ENCODE results near the gene DGUOK. TPM values are rescaled to one million over a fixed set of nuclear protein-coding genes. Genes with fewer than 3 reads are reported as not detected.

Gene DGUOK
- polyA plus RNA-seq, 4 donors = 62.1 to 73.4 (median 65.1) TPM

DNA sequence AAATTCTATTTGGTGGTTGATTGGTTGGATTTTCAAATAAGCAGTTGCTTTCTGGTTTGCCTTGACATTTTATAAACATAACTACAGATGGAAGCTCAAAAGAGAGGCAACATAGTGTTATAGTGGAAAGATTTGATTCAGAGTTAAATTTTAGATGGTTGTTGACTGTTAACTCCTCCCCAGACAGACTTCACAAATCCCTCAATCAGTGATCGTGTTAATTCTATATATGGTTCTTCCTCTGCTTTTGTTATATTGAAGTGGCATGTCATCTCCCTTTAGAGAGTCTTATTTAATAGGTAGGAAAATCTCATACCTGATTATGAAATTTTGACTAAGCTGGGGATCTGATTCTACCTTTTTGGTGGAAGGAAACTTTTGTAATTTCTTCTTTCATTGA, 19.5 kb downstream of the DGUOK start:
- DNase-seq (ENCODE audit: low read depth in 4 of 4, low spot score in 2 of 4) = no peak

DNA sequence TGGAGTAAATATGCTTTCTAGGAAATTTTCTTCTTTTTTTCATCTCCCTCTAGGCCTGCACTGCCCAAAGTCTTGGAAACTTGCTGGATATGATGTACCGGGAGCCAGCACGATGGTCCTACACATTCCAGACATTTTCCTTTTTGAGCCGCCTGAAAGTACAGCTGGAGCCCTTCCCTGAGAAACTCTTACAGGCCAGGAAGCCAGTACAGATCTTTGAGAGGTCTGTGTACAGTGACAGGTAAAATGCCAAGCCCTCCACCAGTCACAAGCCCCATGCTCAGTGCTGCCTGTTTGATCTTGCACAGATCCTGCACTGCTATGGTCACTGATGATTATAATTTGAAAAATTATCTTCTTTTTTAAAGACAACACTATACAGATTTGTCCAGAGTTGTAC, 20.0 kb downstream of the DGUOK start:
- DNase-seq (ENCODE audit: low read depth in 4 of 4, low spot score in 2 of 4) = no peak

DNA sequence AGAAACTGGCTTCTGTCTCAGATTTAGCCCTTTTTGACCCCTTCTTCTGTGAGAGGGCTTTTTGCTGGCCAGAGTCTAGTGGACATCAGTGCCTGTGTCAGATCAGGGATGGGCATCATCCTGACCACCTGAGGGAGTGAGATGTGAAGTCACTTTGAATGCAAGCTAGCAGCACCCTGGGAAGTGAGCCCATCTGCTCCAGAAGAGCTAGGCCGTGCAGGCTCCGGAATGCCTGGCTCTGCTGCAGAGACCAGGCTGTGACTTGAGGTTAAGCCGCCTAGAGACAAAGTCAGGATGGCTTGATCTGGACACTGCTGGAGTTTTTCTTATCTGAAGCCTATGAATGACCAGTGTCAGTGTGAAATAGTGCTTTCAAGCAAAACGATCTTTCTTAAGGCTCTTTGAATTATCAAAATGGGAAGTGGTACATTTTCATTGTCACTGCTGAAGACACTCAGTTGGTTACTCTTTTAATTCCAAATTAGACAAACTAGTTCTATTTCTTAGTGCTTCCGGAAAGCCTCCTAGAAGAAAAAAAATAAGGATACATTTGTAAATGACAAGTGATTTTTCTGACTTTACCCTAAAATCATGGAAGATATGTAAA, 20.8 kb downstream of the DGUOK start:
- DNase-seq (ENCODE audit: low read depth in 4 of 4, low spot score in 2 of 4) = no peak

DNA sequence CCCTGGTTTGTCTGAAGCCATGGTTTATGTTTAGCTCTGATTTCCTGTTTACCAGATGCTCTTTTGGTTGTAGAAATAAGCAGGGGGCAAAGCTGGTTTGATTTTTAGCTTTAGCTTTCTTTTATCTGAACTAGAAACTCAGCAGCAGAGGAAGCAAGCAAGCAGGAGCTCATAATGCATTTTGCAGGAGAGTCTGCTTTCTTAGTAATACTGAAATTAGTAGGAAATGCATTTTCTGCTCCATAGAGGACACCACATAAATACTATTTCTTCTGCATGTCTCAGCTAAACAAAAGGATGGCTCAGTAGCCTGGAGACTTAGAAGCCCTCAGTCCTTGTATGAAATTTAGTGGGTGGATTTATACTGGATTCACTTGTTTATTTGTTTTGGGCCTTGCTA, 23.1 kb downstream of the DGUOK start:
- DNase-seq (ENCODE audit: low read depth in 4 of 4, low spot score in 2 of 4) = no peak

DNA sequence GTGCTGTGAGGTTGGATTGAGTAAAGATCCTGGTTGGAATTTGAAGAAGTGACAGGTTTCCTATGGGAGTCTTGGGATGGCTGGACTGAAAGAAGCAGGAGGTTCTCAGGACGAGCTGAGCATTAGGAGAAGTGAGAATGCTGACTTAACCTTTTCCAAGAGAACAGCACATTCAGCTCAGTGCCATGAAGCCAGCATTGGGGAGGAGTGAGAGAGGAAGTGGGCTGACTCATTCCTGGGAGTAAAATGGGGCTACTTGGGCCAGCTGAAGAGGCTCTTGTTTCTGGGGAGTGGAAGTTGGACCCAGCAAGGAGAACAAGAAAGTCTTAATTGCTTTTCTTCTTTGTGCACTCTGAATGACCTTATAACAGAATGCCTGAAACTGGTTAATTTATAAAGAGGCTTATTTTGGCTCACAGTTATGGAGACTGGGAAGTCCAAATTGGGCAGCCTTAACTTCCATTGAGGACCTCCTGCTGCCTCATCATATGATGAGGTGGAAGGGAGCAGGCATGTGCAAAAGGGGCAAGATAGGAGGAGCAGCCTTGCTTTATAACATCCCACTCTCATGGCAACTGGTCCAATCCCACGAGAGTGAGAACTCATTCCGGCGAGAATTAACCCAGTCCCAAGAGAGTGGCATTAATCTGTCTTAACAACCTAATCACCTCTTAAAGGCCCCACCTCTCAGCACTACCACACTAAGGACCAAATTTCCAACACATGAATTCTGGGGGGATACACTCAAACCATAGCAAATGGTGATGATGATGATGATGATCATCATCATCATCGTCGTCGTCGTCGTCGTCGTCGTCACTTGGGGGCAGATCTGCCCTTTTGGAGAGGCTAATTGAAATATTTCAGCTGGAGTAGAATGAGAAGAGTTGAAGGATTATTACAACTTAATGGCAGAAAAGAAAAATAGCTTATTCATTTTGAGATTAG, 26.1 kb downstream of the DGUOK start:
- DNase-seq (ENCODE audit: low read depth in 4 of 4, low spot score in 2 of 4) = no peak

DNA sequence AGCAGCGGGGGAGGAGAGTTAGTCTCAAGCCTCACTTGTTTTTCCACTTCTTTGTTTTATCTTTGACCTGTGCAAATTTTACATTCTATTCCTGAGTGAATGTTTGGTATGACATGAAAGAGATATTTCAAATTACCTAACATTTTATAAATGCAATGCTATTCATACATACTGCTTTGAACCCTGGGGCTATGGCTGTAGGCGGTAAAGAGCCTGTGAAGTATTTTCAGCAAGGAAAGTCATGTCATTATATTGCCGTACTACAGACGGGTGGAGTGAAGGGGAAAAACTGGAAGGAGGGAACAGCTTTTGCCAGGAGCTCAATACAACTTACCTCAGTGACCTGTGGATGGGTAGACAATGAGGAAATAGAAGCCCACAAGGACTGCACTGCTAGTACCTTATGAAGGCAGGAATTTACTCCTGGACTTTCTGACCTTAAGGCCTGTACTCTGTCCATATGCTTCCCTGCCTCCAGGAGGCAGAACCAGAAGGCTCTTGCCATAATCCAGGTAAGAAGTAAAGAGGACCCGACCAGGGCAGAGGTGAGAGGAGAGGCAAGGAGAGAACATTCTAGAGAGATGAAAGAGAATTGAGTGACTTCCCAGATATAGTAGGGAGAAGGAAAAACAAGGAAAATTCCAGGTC, 29.7 kb downstream of the DGUOK start:
- no peak for DNase-seq (ENCODE audit: low read depth in 4 of 4, low spot score in 2 of 4)

DNA sequence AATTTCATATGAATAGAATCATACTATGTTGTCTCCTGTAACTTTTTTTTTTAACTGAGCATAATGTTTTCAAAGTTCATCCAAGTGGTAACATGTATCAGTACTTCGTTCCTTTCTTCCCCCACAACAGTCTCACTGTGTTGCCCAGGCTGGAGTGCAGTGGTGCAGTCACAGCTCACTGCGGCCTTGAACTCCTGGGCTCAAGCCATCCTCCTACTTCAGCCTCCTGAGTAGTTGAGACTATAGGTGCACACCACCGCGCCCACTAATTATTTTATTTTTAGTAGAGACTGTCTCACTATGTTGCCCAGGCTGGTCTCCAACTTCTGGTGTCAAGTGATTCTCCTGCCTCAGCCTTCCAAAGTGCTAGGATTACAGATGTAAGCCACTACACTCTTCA, 34.6 kb downstream of the DGUOK start:
- no peak for DNase-seq (ENCODE audit: low read depth in 4 of 4, low spot score in 2 of 4)

DNA sequence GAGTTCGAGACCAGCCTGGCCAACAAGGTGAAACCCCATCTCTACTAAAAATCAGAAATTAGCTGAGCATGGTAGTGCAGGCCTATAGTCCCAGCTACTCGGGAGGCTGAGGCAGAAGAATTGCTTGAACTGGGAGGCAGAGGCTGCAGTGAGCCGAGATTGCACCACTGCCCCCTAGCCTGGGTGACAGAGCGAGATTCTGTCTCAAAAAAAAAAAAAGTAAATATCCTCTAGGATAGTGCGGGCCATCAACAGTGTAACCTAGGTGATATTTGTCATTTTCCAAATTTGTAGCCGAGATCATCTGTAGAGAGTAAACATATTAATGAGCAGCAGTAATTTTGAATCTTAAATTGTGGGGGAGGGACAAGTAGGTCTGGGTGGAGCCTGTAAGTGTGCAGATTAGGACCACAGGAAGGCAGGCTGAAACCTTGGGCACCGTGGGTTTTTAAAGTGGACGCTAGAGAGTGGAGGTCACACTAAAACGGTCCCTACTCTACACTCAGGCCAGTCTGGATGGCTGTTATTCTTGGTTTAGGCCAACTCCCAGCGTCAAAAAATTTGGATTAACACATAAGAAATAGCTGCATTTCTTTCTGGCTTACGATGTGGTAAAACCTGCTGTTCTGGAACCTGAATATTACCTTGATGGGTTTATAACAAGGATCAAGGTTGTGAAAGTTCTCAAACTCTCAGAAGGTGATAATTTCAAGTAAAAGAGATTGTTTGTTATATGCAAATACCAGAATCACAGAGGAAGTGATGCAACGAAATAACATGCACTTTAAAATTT, 35.3 kb downstream of the DGUOK start:
- DNase-seq (ENCODE audit: low read depth in 4 of 4, low spot score in 2 of 4) = no peak

DNA sequence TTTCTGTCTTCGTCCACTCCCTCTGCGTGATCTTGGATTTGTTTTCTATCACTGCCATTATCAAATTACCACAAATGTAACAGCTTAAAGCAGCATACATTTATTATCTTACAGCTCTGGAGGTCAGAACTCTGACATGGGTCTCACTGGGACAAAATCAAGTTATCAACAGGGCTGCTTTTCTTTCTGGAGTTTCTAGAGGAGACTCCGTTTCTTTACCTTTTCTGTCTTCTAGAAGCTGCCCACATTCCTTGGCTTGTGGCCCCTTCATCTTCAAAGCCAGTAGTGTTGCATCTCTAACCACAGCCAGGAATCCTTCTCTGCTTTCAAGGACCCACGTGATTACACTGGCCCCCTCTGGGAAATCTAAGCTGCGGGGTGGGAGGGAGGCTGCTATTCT, 36.1 kb downstream of the DGUOK start:
- DNase-seq (ENCODE audit: low read depth in 4 of 4, low spot score in 2 of 4) = no peak

DNA sequence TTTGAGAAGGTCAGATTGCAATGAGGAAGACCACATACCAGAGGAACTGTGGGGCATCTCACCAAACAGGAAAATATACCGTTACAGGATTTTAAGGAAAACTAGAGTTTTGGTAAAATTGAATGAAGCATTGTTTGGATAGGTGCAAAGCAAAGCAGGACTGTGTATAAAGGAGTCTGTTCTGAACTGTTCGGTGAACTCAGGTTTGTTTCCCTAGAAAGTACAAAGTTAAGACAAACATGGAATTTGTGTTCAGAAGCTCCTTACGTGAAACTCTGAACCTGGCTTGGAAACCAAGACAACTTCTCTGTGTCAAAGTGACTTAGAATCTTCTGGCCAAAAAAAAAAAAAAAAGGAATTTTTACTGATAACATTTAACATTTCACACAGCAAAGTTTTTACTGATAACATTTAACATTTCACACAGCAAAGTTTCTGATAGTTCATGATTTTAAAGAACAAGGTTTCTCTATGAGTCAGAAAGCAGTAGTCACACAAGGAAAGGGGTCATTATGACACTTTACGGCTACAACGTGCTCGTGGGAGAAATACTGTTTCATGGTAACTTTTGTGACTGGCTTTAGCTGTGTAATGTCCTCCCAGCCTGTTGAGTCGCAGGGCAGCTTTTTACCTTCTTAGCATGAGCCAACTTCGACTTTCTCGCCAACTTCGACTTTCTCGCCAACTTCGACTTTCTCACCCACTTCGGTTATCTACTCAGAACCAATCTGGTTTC, 36.9 kb downstream of the DGUOK start:
- no peak for DNase-seq (ENCODE audit: low read depth in 4 of 4, low spot score in 2 of 4)

DNA sequence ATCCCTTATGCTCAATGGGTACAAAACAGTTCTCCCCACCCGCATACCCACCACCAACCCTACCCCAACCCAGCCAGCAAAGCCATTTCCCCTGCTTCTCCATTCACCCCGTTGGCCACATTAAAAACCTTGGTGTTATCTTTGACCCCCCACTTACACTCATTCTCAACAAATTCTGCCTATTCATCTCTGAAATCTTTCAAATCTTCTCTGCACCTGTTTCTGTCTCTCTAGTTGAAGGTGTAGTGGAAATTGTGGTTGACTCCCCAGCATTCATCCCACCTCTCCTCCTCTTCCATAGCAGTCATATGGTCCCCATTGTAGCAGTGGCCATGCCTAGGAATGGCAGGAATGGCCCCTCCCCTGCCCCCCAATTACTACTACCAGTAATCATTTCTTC, 37.5 kb downstream of the DGUOK start:
- DNase-seq (ENCODE audit: low read depth in 4 of 4, low spot score in 2 of 4) = no peak

DNA sequence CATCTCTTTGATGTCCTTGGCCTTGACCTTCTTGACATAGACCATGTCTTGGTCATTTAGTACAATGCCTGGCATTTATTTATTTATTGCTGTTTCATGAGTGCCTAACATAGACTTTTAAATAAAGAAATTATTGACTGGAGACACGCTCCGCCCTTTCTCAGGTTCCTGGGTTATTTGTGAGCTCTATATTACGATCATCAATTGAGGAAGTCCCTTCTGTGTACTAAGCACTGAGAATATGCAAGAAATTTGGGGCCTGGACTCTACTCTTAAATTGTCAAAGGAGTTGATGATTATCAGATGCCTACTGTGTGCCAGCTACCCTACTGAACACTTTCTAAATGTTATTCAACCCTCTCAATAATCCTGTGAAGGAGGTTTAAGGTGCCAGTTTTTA, 38.4 kb downstream of the DGUOK start:
- no peak for DNase-seq (ENCODE audit: low read depth in 4 of 4, low spot score in 2 of 4)

DNA sequence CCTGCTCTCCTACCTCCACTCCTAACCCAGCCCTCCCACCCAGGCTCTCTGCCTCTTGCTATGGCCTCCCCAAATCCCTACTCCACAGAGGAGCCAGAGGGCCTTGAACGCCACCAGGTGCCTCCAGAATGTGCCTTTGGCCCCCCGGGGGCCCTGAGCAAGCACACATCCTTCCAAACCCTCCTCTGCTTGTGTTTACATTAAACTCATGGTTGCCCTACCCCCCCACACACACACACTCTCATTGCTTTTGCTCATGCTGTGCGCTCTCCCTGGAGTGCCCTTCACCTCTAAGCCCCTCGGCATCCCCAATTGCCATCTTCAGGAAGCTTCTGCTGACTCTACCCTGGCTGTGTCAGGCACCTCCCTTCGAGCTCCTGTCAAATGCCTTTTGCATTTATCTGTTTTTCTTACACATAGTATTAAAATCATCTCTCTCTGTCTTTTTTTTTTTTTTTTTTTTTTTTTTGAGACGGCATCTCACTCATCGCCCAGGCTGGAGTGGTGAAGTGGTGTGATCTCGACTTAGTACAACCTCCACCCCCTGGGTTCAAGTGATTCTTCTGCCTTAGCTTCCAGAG, 41.8 kb downstream of the DGUOK start:
- DNase-seq (ENCODE audit: low read depth in 4 of 4, low spot score in 2 of 4) = no peak

DNA sequence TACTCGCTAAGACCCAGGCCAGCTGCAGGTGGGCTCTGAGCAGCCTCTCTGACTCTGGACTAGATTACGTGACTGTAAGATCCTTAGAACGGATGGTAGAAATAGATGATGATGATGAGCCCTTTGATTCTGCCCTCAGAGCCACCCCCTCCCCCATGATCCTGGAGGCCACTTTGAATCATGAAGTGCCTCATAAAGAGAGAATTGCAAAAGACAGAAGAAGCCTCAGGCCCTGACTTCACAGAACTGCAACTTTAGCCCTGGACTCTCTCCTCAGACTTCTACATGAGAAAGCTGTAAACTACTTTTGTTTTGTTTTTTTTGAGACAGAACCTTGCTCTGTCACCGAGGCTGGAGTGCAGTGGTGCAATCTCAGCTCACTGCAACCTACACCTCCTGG, 42.7 kb downstream of the DGUOK start:
- DNase-seq (ENCODE audit: low read depth in 4 of 4, low spot score in 2 of 4) = no peak

DNA sequence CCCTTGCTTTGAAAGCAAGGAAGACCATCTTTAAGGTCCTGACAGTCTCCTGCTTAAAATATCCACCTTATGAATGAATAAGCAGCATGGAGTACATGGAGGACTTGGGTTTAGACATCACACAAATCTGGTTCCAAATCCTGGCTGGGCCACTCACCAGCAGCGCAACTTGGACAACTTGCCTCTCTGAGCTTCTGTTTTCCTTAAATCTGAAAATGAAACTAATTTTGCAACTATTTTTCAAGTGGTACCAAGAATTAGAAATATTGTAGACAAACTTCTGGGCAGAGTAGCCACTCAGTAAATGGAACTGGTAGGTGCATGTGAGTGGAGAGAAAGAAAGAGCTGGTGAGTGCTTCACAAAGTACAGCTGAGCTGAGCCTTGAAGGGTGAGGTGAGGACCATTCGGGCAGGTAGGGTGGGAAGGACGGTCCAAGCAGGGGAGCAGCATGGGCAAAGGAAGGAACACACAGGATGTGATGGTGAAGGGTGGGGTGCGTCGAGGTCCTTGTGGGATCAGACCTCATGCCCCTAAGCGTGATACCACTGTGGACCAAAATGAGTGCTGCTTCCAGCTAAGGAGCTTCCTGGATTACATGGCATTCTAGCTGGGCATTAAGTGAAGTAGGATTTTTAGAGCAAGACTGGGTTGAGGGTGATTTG, 43.6 kb downstream of the DGUOK start:
- no peak for DNase-seq (ENCODE audit: low read depth in 4 of 4, low spot score in 2 of 4)

DNA sequence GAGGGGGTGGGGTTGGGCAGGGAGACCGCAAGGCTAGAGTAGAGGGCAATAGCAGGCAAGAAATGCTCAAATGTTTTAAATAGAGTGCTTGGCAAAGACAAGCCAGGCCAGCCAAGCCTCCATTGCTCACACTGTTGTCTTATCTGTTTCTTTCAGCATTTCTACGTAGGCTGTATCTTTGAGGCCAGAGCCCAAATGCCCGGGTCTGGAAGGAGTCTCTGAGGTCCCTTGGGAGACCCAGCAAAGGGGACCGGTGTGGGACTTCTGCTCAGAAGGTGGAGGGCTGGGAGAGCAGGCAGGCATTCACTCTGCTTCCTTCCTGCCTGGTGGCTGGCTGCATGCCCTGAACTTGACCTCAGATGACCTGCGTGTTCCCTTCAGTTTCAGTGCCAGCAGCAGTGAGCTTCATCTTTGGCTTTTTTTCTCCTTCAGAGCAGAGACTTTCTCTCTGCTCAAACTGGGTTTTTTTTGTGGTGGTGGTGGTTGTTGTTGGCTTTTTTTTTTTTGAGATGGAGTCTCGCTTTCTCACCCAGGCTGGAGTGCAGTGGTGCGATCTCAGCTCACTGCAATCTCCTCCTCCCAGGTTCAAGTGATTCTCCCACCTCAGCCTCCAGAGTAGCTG, 44.3 kb downstream of the DGUOK start:
- no peak for DNase-seq (ENCODE audit: low read depth in 4 of 4, low spot score in 2 of 4)

DNA sequence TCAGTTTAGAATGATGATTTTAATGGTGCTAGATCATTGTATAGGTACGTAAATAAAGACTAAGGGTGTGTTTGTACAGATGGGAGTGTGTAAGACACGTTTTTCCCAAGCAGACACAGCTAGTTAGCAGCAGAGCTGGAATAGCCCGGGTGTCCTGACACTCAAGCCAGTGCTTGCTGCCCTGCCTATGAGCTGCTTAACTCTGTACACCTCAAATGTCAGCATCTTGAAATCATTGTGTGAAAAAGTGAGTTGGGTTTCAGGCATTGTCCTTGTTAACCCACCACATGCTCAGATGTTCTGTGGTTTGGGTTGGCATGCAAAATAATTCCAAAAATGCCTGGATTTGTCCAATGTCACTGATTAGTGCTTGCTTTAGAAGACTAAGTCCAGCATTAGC, 45.0 kb downstream of the DGUOK start:
- no peak for DNase-seq (ENCODE audit: low read depth in 4 of 4, low spot score in 2 of 4)

DNA sequence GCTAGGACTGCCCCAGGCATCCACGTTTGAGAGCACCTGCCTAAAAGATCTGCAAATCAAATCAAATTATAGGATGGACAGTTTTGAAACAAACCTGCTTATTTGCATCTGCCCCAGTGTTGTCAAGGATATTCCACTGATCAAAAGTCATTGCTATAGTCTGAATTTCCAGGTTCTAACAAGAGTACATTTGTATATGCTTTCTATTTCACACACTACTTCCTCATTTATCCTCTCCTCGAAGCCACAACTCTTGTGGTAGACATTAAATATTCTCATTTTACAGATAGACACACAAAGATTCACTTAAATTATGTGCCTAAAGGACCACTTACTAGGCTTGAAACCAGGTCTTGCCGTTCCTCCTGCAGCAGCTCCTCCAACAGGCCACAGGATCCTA, 46.2 kb downstream of the DGUOK start:
- DNase-seq (ENCODE audit: low read depth in 4 of 4, low spot score in 2 of 4) = no peak

DNA sequence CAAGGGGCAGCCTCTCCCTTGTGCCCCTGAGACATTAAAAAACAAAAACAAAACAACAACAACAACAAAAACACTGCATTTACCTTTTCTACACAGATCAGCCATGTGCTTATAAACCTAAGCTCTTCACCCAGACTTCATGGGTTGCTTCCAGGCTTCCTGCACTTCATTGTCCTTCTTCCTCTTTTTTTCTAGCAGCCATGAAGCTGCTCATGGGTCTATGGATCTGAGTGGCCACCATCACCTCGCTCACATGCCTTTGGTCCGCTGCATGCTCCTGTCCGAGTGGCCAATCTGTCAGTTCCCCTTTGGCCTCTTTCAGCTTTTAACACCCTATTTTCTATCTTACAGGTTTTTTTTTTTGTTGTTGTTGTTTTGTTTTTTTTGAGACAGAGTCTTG, 49.1 kb downstream of the DGUOK start:
- DNase-seq (ENCODE audit: low read depth in 4 of 4, low spot score in 2 of 4) = no peak

Data from left renal cortex interstitium (tissue), 4 donors.